ENCODE results near the gene PDE7B.
"Not testable (repeated sequence)": the region's sequence is repeated elsewhere in the genome, so short reads cannot be mapped to it uniquely, and the experiment has no call there.

The PDE7B gene

GRCh38 chr6:136134751-136135150 is 283.2 kb downstream of the PDE7B start:
- DNase-seq (ENCODE audit: insufficient read length, low spot score) (no peak), FAIRE-seq (no peak)

DNA sequence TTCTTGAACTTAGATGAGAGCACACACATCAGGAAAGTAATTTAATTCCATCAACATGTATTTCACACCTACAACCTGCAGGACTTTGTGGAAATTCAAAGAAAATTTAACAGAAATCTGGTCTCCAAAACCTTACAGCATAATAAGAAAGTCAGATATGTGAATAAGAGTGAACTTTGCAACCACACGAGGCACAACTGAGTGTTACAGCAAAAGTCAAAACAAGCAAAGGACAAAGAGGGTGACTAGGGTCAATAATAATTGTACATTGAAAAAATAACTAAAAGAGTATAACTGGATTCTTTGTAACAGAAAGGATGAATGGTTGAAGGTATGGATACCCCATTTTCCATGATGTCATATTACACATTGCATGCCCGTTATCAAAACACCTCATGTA is 284.8 kb downstream of the PDE7B start:
- no peak for FAIRE-seq

GRCh38 chr6:136137008-136137692 is 285.6 kb downstream of the PDE7B start:
- no peak for FAIRE-seq
- no peak for DNase-seq (ENCODE audit: insufficient read length, low spot score)

More for the DNA sequence above, 284.8 kb downstream of the PDE7B start:
- DNase-seq (ENCODE audit: insufficient read length, low spot score): no peak

- DNase-seq (ENCODE audit: insufficient read length, low spot score) (no peak), FAIRE-seq (no peak)
Observed at GRCh38 chr6:136137739-136138402, 286.4 kb downstream of the PDE7B start.

DNA sequence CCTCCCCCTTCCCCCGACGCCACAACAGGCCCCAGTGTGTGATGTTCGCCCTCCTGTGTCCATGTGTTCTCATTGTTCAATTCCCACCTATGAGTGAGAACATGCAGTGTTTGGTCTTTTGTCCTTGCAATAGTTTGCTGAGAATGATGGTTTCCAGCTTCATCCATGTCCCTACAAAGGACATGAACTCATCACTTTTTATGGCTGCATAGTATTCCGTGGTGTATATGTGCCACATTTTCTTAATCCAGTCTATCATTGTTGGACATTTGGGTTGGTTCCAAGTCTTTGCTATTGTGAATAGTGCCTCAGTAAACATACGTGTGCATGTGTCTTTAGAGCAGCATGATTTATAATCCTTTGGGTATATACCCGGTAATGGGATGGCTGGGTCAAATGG is 287.6 kb downstream of the PDE7B start:
- not testable (repeated sequence) for DNase-seq (ENCODE audit: insufficient read length, low spot score); FAIRE-seq

DNA sequence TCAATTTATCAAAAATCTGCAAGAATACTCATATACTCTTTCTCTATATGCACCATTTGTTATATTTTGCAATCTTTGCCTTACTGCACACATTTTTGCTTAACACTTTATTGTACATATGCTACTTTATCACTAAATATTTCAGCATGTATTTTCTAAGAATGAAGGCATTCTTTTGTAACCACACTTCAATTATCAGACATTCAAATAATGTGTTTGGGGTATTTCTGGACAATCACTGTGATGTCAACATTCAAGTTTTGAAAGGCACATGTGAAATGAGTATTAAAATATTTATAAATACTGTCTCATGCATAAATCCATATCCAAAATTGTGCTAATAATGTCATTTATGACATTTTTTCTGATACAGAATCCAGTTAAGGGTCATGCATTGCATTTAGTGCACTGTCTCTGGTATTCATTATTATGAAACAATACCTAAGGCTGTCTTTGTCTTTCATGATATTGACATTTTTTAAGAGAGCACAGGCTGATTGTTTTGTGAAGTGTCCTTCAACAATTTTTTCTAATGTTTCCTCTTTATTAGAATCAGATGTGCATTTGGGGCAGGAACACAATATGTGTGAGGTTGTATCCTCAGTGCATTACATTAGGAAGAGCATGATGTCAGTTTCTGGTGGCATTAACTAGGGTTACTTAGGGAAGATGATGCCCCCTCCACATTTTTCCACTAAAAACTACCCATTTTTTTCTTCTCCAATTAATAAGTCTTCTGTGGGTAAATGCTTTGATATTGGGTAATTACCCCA is 292.9 kb downstream of the PDE7B start:
- DNase-seq (ENCODE audit: insufficient read length, low spot score) (no peak), FAIRE-seq (no peak)

DNA sequence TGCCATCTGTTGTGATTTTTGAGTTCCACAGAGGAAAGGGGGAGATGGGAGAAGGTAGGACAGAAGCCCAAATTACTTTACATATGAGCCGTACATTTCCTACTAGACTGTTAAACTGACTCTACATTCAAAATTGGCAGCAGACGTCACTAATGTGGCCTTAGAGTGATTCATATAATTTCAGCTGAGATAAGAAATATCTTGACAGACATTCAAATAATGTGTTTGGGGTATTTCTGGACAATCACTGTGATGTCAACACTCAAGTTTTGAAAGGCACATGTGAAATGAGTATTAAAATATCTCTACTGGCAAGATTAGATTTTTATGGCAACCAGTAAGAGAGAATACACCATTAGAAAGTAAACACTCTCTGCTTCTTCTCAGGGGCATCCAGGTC is 294.6 kb downstream of the PDE7B start:
- no peak for FAIRE-seq
- no peak for DNase-seq (ENCODE audit: insufficient read length, low spot score)

- FAIRE-seq: no peak
- no peak for DNase-seq (ENCODE audit: insufficient read length, low spot score)
Observed at GRCh38 chr6:136147342-136147741, 295.8 kb downstream of the PDE7B start.

- no peak for FAIRE-seq
- no peak for DNase-seq (ENCODE audit: insufficient read length, low spot score)
Observed at GRCh38 chr6:136148051-136148450, 296.6 kb downstream of the PDE7B start.

DNA sequence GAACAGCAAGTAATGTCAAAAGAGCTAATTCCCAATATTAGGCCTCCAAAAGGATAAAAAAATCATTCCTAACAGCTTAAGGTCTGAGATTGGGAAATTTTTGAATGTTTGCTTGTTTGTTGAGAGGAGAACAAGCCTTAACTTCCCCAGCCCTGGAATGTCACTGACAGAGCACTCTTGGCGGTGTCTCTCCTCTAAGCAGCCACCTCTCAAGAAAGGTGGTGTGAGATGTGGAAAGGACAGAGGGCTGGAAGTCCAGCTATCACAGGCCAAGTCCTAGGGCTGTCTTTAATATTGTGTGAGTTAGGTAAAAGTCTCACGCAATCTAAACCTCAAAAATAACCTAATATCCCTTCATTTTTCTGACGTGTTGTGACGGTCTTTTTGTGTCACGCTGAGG is 297.0 kb downstream of the PDE7B start:
- no peak for FAIRE-seq
- no peak for DNase-seq (ENCODE audit: insufficient read length, low spot score)

DNA sequence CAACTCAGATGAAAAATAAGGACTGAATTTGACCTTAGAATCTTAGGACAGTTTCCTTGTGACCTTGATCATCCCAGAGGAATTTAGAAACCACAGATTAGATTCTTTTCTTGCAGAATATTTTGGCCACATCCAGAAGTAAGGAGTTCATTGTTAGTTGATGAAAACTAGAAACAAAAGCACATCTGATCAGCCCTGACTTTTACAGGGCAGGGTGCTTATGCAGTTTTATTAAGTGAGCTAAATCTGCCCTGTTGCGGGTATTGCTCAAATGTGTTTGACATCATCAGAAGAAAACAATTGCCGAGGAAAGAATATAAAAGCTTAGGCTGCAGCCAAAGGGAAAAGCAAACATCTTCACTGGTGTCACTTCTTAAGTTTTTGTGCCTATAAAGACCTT is 297.8 kb downstream of the PDE7B start:
- DNase-seq (ENCODE audit: insufficient read length, low spot score) (no peak), FAIRE-seq (no peak)

DNA sequence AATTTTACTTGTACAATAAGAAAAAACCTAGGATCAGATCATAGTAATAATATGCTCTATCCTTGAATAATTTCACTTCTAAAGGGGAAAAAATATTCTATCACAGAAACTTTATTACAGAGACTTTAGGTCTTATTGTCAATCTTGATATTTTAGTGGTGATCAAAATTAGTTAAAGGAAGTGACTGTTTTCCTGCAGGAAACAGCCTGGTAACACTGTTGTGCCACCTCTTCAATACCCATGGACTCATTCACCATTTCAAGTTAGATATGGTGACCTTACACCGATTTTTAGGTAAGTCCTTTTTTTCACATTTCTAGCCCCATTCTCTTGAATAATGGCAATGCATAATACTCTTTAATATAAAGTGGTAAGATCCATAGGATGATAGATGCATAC is 299.5 kb downstream of the PDE7B start:
- FAIRE-seq: no peak
- DNase-seq (ENCODE audit: insufficient read length, low spot score): no peak

DNA sequence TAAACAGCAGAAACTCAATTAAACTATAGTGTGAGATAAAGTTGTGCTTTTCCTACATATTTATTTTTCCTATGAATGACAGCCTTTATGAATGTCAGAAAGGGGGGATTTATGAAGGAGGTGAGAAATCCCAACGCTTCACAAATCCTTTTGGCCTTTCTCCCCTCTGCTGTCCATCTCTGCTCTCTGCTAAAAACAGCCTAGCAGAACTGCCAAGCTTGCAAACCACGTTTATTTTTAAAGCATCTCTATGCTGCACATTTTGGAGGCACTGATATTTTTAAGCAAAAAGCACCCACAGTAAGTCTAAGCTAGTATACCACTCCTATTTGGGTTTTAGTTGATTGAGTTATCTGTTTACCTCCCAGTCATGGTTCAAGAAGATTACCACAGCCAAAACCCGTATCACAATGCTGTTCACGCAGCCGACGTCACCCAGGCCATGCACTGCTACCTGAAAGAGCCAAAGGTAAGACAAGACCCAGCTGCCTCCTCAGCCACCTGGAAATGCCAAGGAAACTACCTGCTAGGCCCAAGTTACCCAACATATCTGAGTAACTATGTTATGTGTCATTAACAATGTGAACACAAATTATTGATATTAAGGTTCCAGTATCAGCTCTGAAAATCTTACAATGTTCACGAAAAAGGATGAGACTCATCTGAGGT is 302.3 kb downstream of the PDE7B start:
- no peak for DNase-seq (ENCODE audit: insufficient read length, low spot score)

GRCh38 chr6:136155191-136155590 is 303.7 kb downstream of the PDE7B start:
- FAIRE-seq: no peak
- DNase-seq (ENCODE audit: insufficient read length, low spot score): no peak

More for the DNA sequence above, 302.3 kb downstream of the PDE7B start:
- FAIRE-seq: no peak

DNA sequence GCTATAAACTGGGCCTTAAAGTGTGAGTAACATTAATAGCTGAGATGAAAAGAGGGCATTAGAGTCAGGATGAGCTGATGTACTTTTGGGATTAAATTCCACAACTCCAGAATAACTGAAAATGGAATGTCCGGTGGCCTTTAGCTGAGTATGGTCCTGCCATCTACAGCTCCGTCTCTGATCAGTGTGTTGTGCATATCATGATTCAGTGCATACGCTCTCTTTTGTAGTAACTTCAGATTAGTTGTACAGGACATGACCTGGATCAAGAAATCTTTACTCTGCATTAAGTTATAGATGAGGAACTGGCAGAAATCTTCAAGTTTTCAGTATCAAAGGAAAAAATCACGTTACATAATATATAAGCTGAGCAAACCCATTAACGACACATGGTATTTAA is 306.2 kb downstream of the PDE7B start:
- DNase-seq (ENCODE audit: insufficient read length, low spot score): no peak
- no peak for FAIRE-seq

DNA sequence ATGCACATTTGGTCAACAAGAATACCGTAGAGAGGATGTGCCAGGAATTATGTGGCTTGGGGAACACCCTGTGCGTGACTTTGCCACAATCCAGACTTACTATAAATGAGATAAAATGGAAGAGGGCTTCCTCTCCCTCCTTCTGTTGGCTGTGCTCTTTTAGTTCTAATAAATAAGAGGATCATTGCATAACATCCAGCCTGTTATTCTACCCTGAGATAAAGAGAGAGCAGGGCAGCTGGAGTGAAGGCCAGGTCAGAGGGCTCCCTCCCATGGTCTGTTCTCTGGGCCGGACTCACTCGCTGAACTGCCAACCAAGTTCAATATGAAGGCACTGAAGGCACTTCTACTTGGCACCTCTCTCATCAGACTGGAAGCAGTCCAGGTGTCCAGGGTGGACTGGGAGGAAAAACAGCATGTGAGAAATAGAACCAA is 306.9 kb downstream of the PDE7B start:
- no peak for DNase-seq (ENCODE audit: insufficient read length, low spot score)
- no peak for FAIRE-seq

DNA sequence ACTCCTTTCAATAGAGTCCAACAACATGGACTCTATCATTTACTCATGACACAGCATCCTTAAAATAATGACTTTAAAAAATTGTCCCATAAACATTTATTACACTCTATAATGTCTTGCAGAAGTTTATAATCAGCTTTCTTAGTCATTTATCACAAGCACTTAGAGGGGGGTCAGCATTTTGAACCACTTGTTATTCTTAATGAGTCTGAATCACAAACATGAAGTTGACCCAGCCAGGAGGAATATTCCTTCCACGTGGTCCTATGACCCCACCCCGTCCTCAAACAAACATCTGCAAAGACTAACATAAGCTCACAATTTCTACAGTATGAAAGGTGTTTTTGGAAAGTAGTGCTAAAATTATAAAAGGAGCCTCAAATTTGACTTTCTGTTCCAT is 307.5 kb downstream of the PDE7B start:
- FAIRE-seq (no peak), DNase-seq (ENCODE audit: insufficient read length, low spot score) (no peak)

GRCh38 chr6:136160250-136160649 is 308.7 kb downstream of the PDE7B start:
- no peak for FAIRE-seq
- no peak for DNase-seq (ENCODE audit: insufficient read length, low spot score)

GRCh38 chr6:136161950-136162349 is 310.4 kb downstream of the PDE7B start:
- no peak for FAIRE-seq
- DNase-seq (ENCODE audit: insufficient read length, low spot score): no peak

DNA sequence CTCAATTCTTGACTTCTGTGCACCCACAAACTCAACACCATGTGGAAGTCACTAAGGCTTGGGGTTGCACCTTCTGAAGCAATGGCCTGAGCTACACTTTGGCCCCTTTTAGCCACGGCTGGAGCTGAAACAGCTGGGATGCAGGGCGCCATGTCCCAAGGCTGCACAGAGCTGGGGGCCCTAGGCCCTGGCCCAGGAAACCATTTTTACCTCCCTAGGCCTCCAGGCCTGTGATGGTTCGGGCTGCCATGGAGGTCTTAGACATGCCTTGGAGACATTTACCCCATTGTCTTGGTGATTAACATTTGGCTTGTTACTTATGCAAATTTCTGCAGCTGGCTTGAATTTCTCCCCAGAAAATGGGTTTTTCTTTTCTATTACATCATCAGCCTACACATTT is 311.8 kb downstream of the PDE7B start:
- no peak for DNase-seq (ENCODE audit: insufficient read length, low spot score)
- FAIRE-seq: no peak

DNA sequence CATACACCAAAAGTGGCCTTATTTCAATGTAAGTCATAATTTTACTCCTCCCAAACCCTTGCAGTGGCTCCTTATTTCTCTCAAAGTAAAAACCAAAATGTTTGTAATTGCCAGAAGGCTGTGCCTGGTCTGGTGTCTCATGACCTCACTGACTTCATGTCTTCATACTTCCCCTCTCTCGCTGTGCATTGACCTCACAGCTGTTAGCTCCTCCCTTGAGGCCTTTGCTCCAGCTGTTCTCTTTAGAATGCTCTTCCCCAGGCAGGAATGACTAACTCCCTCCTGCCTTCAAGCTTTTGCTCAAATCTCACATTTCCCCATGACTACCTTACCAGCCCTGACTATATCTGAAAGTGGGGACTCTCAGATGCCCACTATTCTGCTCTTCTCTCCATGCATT is 315.3 kb downstream of the PDE7B start:
- DNase-seq (ENCODE audit: insufficient read length, low spot score) (no peak), FAIRE-seq (no peak)
